Osteocyte (in vitro differentiated cells): ENCODE data around the gene SUPT3H. TPM values are rescaled to one million over a fixed set of nuclear protein-coding genes. Genes with fewer than 3 reads are reported as not detected.

Experiments
- DNase-seq: peaks from one replicate; pipeline ENCODE4 v3.0.0; 2021; ENCODE audit warnings: mixed read lengths; ENCODE audit not compliant: unreplicated experiment; ENCODE audit errors: extremely low spot score
- H3K27ac Mint-ChIP-seq: one replicate; pipeline ENCODE4 v1.8.0; 2021; ENCODE audit warnings: mild to moderate bottlenecking, mixed read lengths; ENCODE audit not compliant: unreplicated experiment
- H3K27me3 Mint-ChIP-seq: one replicate; pipeline ENCODE4 v1.8.0; 2021; ENCODE audit warnings: mixed read lengths; ENCODE audit not compliant: unreplicated experiment
- H3K36me3 Mint-ChIP-seq: one replicate; pipeline ENCODE4 v1.8.0; 2021; ENCODE audit warnings: mixed read lengths; ENCODE audit not compliant: unreplicated experiment
- H3K4me1 Mint-ChIP-seq: one replicate; pipeline ENCODE4 v1.8.0; 2021; ENCODE audit warnings: mixed read lengths; ENCODE audit not compliant: unreplicated experiment
- H3K4me3 Mint-ChIP-seq: one replicate; pipeline ENCODE4 v1.8.0; 2021; ENCODE audit warnings: mild to moderate bottlenecking, moderate library complexity, mixed read lengths; ENCODE audit not compliant: unreplicated experiment
- H3K9me3 Mint-ChIP-seq: one replicate; pipeline ENCODE4 v1.8.0; 2021; ENCODE audit warnings: mixed read lengths; ENCODE audit not compliant: unreplicated experiment
- CTCF ChIP-seq: fragments of 200-600 bp; sonication (generic); IDR thresholded peaks from 2 replicates; pipeline ENCODE4 v1.5.0; 2021; ENCODE audit warnings: antibody characterized with exemption, mild to moderate bottlenecking, moderate library complexity
- total RNA-seq: library from RNA; stranded (reverse); gene quantifications from 2 replicates; pipeline ENCODE4 v1.2.1, GENCODE V29; 2021

Gene SUPT3H
- total RNA-seq, 1 donor from 2014 or later: 13.2 TPM

DNA sequence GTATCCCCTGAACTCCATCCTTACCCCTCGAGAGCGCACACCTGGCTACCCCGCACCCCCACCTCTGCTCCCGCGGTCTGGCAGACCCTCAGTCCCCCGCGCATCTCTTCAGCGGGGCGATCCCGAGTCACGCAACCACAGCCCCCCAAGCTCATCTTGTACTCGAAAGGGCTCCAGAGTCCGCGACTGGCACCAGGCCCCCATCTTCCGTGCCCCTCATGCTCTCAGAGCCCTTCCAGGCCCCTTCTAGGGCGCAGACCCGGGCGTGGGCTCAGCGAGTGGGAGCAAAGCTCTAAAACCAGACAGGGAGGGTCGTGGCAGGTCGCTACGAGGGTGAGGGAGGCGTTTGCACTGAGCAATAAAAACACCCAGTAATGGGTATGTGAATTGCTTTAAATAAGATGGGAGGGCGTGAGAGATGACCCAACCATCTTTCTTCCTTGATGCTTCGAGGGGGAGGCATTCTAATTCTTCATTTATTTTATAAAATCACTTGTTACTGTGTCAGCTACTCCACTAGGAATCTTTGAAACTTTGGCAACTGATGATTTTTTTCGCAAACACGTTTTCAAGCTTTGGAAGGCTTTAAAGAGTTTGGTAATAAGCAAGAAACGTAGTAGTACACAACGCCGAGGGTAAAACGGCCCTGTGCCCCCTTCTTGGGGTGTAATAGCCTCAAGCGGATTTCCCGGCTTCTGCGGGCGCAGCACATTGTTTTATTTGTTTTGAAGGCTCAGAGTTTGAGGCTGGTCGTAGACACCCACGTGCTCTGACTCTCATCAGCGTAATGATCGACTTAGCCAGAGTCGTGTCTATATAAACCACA, 42.6 kb upstream of the SUPT3H start:
- TF ChIP-seq CTCF: no peak
- peak overlapping the region; percentile 97 for H3K4me3 Mint-ChIP-seq
- peak overlapping the region; percentile 87 for H3K27ac Mint-ChIP-seq
- H3K4me1 Mint-ChIP-seq: peaks cover 58% of the 10 kb centered on the region
- peaks cover 1% of the 10 kb centered on the region for H3K36me3 Mint-ChIP-seq
- H3K9me3 Mint-ChIP-seq: no peaks in the 10 kb centered on the region
- no peak for DNase-seq
- H3K27me3 Mint-ChIP-seq: no peaks in the 10 kb centered on the region

GRCh38 chr6:45419571-45420082, 41.9 kb upstream of the SUPT3H start:
- peak; percentile 45 for TF ChIP-seq CTCF
- no peaks in the 10 kb centered on the region for H3K9me3 Mint-ChIP-seq
- no peaks in the 10 kb centered on the region for H3K36me3 Mint-ChIP-seq
- H3K27me3 Mint-ChIP-seq: no peaks in the 10 kb centered on the region
- DNase-seq: peak; percentile 85
- peaks cover 55% of the 10 kb centered on the region for H3K4me1 Mint-ChIP-seq
- peak overlapping the region; percentile 87 for H3K27ac Mint-ChIP-seq
- H3K4me3 Mint-ChIP-seq: peak overlapping the region; percentile 97

DNA sequence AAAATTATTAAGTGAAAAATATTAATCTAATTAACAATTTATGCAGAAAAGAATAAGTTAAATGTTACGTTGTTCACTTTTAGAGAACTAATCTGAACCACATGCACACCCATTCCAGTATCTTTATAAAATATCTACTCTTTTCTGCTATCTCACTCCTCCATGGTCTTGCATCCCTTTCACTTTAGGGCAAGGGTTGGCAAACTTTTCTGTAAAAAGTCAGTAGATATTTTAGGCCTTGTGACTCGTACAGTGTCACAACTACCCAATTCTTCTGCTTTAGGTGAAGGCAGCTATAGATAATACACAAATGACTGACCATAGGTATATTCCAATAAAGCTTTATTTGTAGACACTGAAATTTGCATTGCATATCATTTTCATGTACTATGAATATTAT, 39.7 kb upstream of the SUPT3H start:
- Mint-ChIP-seq H3K9me3 (no peaks in the 10 kb centered on the region), H3K27ac (no peak overlapping the region)

GRCh38 chr6:45416700-45417099, 39.0 kb upstream of the SUPT3H start:
- H3K9me3 Mint-ChIP-seq: no peaks in the 10 kb centered on the region
- DNase-seq: no peak
- no peaks in the 10 kb centered on the region for H3K36me3 Mint-ChIP-seq
- no peaks in the 10 kb centered on the region for H3K27me3 Mint-ChIP-seq
- no peak overlapping the region for H3K4me3 Mint-ChIP-seq
- no peak for TF ChIP-seq CTCF
- no peak overlapping the region for H3K27ac Mint-ChIP-seq
- peaks cover 47% of the 10 kb centered on the region for H3K4me1 Mint-ChIP-seq

More for the DNA sequence above, 39.7 kb upstream of the SUPT3H start:
- Mint-ChIP-seq H3K27me3 (no peaks in the 10 kb centered on the region), H3K36me3 (no peaks in the 10 kb centered on the region), H3K4me3 (no peak overlapping the region), H3K4me1 (peaks cover 47% of the 10 kb centered on the region)
- no peak for DNase-seq
- TF ChIP-seq CTCF: no peak

- Mint-ChIP-seq H3K9me3 (no peaks in the 10 kb centered on the region), H3K4me3 (no peak overlapping the region), H3K4me1 (peaks cover 49% of the 10 kb centered on the region), H3K27me3 (no peaks in the 10 kb centered on the region), H3K36me3 (no peaks in the 10 kb centered on the region), H3K27ac (peak overlapping the region; percentile 8)
- DNase-seq: no peak
- TF ChIP-seq CTCF: no peak
These were observed 38.2 kb upstream of the SUPT3H start for GRCh38 chr6:45415788-45416518.
